ENCODE data around the gene NR0B2. TPM values are rescaled to one million over a fixed set of nuclear protein-coding genes. Genes with fewer than 3 reads are reported as not detected.

NR0B2 gene
- total and polyA plus RNA-seq, 2 of the 13 experiments (the other 11 are each of a cell fraction or from before 2014, with no cell fraction given), result 72.5 to 133 TPM

DNA sequence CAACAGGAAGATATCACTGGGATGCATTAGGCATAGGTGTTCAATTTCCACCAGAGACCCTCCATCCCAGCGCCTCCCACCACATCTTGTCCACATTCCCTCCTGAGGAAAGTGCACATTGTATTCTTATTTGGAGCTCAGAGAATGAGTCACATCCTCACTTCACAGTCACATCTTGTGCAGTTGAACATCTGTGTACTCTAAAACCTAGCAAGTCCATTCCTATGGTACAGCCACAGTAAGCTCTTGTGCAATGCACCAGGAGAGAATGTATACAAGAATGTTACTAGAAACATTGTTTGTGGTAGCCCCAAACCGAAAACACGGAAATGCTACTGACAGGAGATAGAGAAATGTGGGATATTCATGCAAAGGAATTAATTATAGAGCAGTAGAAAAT is 48.1 kb upstream of the NR0B2 start (continued):
- TF ChIP-seq, protein P1, sequence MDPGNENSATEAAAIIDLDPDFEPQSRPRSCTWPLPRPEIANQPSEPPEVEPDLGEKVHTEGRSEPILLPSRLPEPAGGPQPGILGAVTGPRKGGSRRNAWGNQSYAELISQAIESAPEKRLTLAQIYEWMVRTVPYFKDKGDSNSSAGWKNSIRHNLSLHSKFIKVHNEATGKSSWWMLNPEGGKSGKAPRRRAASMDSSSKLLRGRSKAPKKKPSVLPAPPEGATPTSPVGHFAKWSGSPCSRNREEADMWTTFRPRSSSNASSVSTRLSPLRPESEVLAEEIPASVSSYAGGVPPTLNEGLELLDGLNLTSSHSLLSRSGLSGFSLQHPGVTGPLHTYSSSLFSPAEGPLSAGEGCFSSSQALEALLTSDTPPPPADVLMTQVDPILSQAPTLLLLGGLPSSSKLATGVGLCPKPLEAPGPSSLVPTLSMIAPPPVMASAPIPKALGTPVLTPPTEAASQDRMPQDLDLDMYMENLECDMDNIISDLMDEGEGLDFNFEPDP (CRISPR knock-in tag; conservative IDR thresholded peaks at IDR 0.05), result no peak
- TF ChIP-seq AGO1 (IDR thresholded peaks at IDR 0.05; ENCODE audit: low read depth, low read length, poor library complexity, severe bottlenecking) (no peak), ZNF605 (CRISPR knock-in tag; IDR thresholded peaks at IDR 0.05) (no peak), ZNF44 (CRISPR knock-in tag; IDR thresholded peaks at IDR 0.05) (no peak), SSRP1 (CRISPR knock-in tag; IDR thresholded peaks at IDR 0.05) (no peak), SMC3 (IDR thresholded peaks at IDR 0.05; ENCODE audit: low read length) (peak; percentile 24; the same call in 1 of the 2 replicates), ZFP90 (CRISPR knock-in tag; IDR thresholded peaks at IDR 0.05; ENCODE audit: borderline replicate concordance) (no peak), ZNF326 (CRISPR knock-in tag; IDR thresholded peaks at IDR 0.05; ENCODE audit: borderline replicate concordance) (no peak), KLF15 (CRISPR knock-in tag; IDR thresholded peaks at IDR 0.05; ENCODE audit: borderline replicate concordance) (no peak), FOXK2 (IDR thresholded peaks at IDR 0.05) (peak; percentile 70), ZBTB3 (CRISPR knock-in tag; IDR thresholded peaks at IDR 0.05; ENCODE audit: borderline replicate concordance, low read depth) (no peak)
- TF ChIP-seq, protein P2, sequence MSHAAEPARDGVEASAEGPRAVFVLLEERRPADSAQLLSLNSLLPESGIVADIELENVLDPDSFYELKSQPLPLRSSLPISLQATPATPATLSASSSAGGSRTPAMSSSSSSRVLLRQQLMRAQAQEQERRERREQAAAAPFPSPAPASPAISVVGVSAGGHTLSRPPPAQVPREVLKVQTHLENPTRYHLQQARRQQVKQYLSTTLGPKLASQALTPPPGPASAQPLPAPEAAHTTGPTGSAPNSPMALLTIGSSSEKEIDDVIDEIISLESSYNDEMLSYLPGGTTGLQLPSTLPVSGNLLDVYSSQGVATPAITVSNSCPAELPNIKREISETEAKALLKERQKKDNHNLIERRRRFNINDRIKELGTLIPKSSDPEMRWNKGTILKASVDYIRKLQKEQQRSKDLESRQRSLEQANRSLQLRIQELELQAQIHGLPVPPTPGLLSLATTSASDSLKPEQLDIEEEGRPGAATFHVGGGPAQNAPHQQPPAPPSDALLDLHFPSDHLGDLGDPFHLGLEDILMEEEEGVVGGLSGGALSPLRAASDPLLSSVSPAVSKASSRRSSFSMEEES (CRISPR knock-in tag; IDR thresholded peaks at IDR 0.05), result peak; percentile 51; the same call in 1 of the 2 replicates
- TF ChIP-seq, protein P3, sequence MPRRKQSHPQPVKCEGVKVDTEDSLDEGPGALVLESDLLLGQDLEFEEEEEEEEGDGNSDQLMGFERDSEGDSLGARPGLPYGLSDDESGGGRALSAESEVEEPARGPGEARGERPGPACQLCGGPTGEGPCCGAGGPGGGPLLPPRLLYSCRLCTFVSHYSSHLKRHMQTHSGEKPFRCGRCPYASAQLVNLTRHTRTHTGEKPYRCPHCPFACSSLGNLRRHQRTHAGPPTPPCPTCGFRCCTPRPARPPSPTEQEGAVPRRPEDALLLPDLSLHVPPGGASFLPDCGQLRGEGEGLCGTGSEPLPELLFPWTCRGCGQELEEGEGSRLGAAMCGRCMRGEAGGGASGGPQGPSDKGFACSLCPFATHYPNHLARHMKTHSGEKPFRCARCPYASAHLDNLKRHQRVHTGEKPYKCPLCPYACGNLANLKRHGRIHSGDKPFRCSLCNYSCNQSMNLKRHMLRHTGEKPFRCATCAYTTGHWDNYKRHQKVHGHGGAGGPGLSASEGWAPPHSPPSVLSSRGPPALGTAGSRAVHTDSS (CRISPR knock-in tag; conservative IDR thresholded peaks at IDR 0.05), result no peak
- TF ChIP-seq, protein P4, sequence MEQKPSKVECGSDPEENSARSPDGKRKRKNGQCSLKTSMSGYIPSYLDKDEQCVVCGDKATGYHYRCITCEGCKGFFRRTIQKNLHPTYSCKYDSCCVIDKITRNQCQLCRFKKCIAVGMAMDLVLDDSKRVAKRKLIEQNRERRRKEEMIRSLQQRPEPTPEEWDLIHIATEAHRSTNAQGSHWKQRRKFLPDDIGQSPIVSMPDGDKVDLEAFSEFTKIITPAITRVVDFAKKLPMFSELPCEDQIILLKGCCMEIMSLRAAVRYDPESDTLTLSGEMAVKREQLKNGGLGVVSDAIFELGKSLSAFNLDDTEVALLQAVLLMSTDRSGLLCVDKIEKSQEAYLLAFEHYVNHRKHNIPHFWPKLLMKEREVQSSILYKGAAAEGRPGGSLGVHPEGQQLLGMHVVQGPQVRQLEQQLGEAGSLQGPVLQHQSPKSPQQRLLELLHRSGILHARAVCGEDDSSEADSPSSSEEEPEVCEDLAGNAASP (CRISPR knock-in tag; IDR thresholded peaks at IDR 0.05; ENCODE audit: borderline replicate concordance), result no peak
- TF ChIP-seq, protein P5, sequence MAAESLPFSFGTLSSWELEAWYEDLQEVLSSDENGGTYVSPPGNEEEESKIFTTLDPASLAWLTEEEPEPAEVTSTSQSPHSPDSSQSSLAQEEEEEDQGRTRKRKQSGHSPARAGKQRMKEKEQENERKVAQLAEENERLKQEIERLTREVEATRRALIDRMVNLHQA (CRISPR knock-in tag; IDR thresholded peaks at IDR 0.05), result no peak
- TF ChIP-seq, protein P6, sequence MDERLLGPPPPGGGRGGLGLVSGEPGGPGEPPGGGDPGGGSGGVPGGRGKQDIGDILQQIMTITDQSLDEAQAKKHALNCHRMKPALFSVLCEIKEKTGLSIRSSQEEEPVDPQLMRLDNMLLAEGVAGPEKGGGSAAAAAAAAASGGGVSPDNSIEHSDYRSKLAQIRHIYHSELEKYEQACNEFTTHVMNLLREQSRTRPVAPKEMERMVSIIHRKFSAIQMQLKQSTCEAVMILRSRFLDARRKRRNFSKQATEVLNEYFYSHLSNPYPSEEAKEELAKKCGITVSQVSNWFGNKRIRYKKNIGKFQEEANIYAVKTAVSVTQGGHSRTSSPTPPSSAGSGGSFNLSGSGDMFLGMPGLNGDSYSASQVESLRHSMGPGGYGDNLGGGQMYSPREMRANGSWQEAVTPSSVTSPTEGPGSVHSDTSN (CRISPR knock-in tag; IDR thresholded peaks at IDR 0.05), result no peak
- TF ChIP-seq, protein P7, sequence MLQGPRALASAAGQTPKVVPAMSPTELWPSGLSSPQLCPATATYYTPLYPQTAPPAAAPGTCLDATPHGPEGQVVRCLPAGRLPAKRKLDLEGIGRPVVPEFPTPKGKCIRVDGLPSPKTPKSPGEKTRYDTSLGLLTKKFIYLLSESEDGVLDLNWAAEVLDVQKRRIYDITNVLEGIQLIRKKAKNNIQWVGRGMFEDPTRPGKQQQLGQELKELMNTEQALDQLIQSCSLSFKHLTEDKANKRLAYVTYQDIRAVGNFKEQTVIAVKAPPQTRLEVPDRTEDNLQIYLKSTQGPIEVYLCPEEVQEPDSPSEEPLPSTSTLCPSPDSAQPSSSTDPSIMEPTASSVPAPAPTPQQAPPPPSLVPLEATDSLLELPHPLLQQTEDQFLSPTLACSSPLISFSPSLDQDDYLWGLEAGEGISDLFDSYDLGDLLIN (CRISPR knock-in tag; IDR thresholded peaks at IDR 0.05; ENCODE audit: borderline replicate concordance), result no peak

Measured in HepG2 (cell line).